HCT116 (cell line): Measurements from ENCODE around the gene BCAP31. TPM values are rescaled to one million over a fixed set of nuclear protein-coding genes. Genes with fewer than 3 reads are reported as not detected.
"Not testable (repeated sequence)": the region's sequence is repeated elsewhere in the genome, so short reads cannot be mapped to it uniquely, and the experiment has no call there.

ENCODE experiments used
- ATAC-seq: fragments of 200-7000 bp; cut with Tn5 transposase; 2 replicates; pipeline ENCODE4 v1.9.1; 2020; ENCODE audit warnings: mild to moderate bottlenecking, moderate library complexity
- BruUV-seq: library from RNA; stranded (reverse); fragments of 400-500 nt; replicated peaks from 2 replicates; lab custom pipeline; 2021; lab: Mats Ljungman, UMichigan
- CTCF ChIA-PET: fragments of 300-600 bp; sonication (Branson Sonifier 250); formaldehyde crosslinking; loops from one replicate; lab custom pipeline; 2021; ENCODE audit warnings: antibody characterized with exemption; lab: Charles Lee
- POLR2A ChIA-PET: fragments of 300-600, 350-600 bp; sonication (Branson Sonifier 250); formaldehyde crosslinking; loops from one replicate; lab custom pipeline; 2021; ENCODE audit warnings: antibody characterized with exemption; lab: Charles Lee
- RAD21 ChIA-PET, 2 experiments: fragments of 300-600 bp; sonication (Branson Sonifier 250); formaldehyde crosslinking; loops; one replicate each; lab custom pipeline; 2023; ENCODE audit warnings: low total read pairs in 2 of 2; ENCODE audit not compliant: uncharacterized antibody in 2 of 2, unreplicated experiment in 2 of 2, low non-redundant PET in 1 of 2; lab: Charles Lee
- DNase-seq: peaks from one replicate; pipeline ENCODE4 v3.0.0-alpha.2; 2010; ENCODE audit warnings: low read depth, low spot score
- H2AFZ ChIP-seq: fragments of 200-600 bp; shearing (Covaris generic), sonication (generic); 2 replicates; pipeline ENCODE4 v1.6.1; 2017; ENCODE audit warnings: low read depth, mixed run types, mixed read lengths, antibody characterized with exemption, low read length; ENCODE audit not compliant: poor library complexity, severe bottlenecking
- H3K27ac ChIP-seq: 2 replicates; pipeline ENCODE4 v1.5.1; 2012; ENCODE audit warnings: low read depth, low read length
- H3K27me3 ChIP-seq: fragments of 200-600 bp; sonication (generic); 2 replicates; pipeline ENCODE4 v1.6.1; 2016; ENCODE audit warnings: mixed run types, low read length, mixed read lengths; ENCODE audit not compliant: insufficient read depth
- H3K36me3 ChIP-seq, 2 experiments: fragments of 200-500 bp in 1 of 2; fragments of 200-600 bp in 1 of 2; sonication (Bioruptor generic) in 1 of 2; sonication (generic) in 1 of 2; 2 replicates each; pipeline versions ENCODE4 v1.5.1 to v1.6.1; 2014 to 2016; ENCODE audit warnings: low read length in 2 of 2, inconsistent platforms in 1 of 2, mixed read lengths in 1 of 2, mixed run types in 1 of 2; ENCODE audit not compliant: insufficient read depth in 2 of 2, control insufficient read depth in 1 of 2
- H3K4me1 ChIP-seq, 2 experiments: fragments of 200-600 bp in 1 of 2; sonication (generic) in 1 of 2; 2 replicates each; pipeline versions ENCODE4 v1.5.1 to v1.6.1; 2012 to 2017; ENCODE audit warnings: low read length in 2 of 2, inconsistent platforms in 1 of 2, mild to moderate bottlenecking in 1 of 2, mixed read lengths in 1 of 2, mixed run types in 1 of 2, moderate library complexity in 1 of 2; ENCODE audit not compliant: insufficient read depth in 2 of 2, control insufficient read depth in 1 of 2
- H3K4me2 ChIP-seq: fragments of 200-600 bp; sonication (generic); 2 replicates; pipeline ENCODE4 v1.6.1; 2017; ENCODE audit warnings: mixed run types, low read length, mixed read lengths
- H3K4me3 ChIP-seq, 2 experiments: fragments of 200-600 bp in 1 of 2; sonication (generic) in 1 of 2; replicated peaks in 1 of 2; 2 replicates each; pipeline ENCODE4 v1.5.1; 2011 to 2016; ENCODE audit warnings: low read length in 2 of 2, control low read depth in 1 of 2, low read depth in 1 of 2, mild to moderate bottlenecking in 1 of 2, mixed read lengths in 1 of 2, mixed run types in 1 of 2
- H3K79me2 ChIP-seq: fragments of 200-600 bp; sonication (generic); 2 replicates; pipeline ENCODE4 v1.6.1; 2017; ENCODE audit warnings: mild to moderate bottlenecking, mixed run types, low read length, moderate library complexity, mixed read lengths; ENCODE audit not compliant: insufficient read depth
- H3K9ac ChIP-seq: fragments of 200-600 bp; sonication (generic); 2 replicates; pipeline ENCODE4 v1.6.1; 2016; ENCODE audit warnings: low read length, mixed read lengths
- H3K9me2 ChIP-seq: fragments of 200-600 bp; sonication (generic), shearing (Covaris generic); 2 replicates; pipeline ENCODE4 v1.6.1; 2017; ENCODE audit warnings: mixed run types, mild to moderate bottlenecking, moderate library complexity; ENCODE audit not compliant: insufficient read depth
- H3K9me3 ChIP-seq, 2 experiments: fragments of 200-500 bp in 1 of 2; fragments of 200-600 bp in 1 of 2; sonication (Bioruptor generic) in 1 of 2; sonication (generic) in 1 of 2; 2 replicates each; pipeline ENCODE4 v1.6.1; 2014 to 2017; ENCODE audit warnings: low read length in 2 of 2, mixed read lengths in 2 of 2, inconsistent platforms in 1 of 2, low read depth in 1 of 2, mild to moderate bottlenecking in 1 of 2, mixed run types in 1 of 2, moderate library complexity in 1 of 2; ENCODE audit not compliant: control insufficient read depth in 1 of 2, insufficient read depth in 1 of 2
- H4K20me1 ChIP-seq: fragments of 200-600 bp; sonication (generic), shearing (Covaris generic); 2 replicates; pipeline ENCODE4 v1.6.1; 2017; ENCODE audit warnings: mixed run types, mild to moderate bottlenecking, moderate library complexity; ENCODE audit not compliant: insufficient read depth
- EZH2phosphoT487 ChIP-seq: fragments of 200-600 bp; IDR thresholded peaks from 2 replicates; pipeline ENCODE4 v1.6.1; 2018; ENCODE audit warnings: antibody characterized with exemption, borderline replicate concordance
- JUND ChIP-seq: IDR thresholded peaks from 2 replicates; pipeline ENCODE4 v1.6.1; 2012
- MAX ChIP-seq: IDR thresholded peaks from 2 replicates; pipeline ENCODE4 v1.6.1; 2012
- RAD21 ChIP-seq: IDR thresholded peaks from 2 replicates; pipeline ENCODE4 v1.6.1; 2012; ENCODE audit warnings: low read depth, mild to moderate bottlenecking
- SRF ChIP-seq: IDR thresholded peaks from 2 replicates; pipeline ENCODE4 v1.6.1; 2012; ENCODE audit warnings: low read depth
- YY1 ChIP-seq: IDR thresholded peaks from 2 replicates; pipeline ENCODE4 v1.6.1; 2011; ENCODE audit warnings: low read length, low read depth, moderate library complexity, mild to moderate bottlenecking; ENCODE audit not compliant: insufficient replicate concordance; ENCODE audit errors: extremely low read depth
- ZNF274 ChIP-seq: fragments of 200-500 bp; sonication (Bioruptor generic); IDR thresholded peaks from 2 replicates; pipeline ENCODE4 v1.6.1; 2014; ENCODE audit warnings: mild to moderate bottlenecking, low read depth, low read length, inconsistent platforms
- intact Hi-C: fragments of 100-400 bp; cut with micrococcal nuclease; formaldehyde crosslinking; loops from 2 replicates; pipeline ENCODE4 v1.10.0; 2022
- total RNA-seq: library from RNA; stranded (reverse); gene quantifications from one replicate; pipeline ENCODE4 v1.2.1, GENCODE V29; 2021; ENCODE audit not compliant: unreplicated experiment
- TF ChIP-seq, protein P1 (sequence below): IDR thresholded peaks from 2 replicates; pipeline ENCODE4 v1.6.1; 2012; ENCODE audit warnings: low read depth

Gene BCAP31
- total RNA-seq, 1 experiment from 2014 or later, result 185 TPM

GRCh38 chrX:153755136-153755535 is 30.9 kb upstream of the BCAP31 start (continued):
- TF ChIP-seq, protein P1, sequence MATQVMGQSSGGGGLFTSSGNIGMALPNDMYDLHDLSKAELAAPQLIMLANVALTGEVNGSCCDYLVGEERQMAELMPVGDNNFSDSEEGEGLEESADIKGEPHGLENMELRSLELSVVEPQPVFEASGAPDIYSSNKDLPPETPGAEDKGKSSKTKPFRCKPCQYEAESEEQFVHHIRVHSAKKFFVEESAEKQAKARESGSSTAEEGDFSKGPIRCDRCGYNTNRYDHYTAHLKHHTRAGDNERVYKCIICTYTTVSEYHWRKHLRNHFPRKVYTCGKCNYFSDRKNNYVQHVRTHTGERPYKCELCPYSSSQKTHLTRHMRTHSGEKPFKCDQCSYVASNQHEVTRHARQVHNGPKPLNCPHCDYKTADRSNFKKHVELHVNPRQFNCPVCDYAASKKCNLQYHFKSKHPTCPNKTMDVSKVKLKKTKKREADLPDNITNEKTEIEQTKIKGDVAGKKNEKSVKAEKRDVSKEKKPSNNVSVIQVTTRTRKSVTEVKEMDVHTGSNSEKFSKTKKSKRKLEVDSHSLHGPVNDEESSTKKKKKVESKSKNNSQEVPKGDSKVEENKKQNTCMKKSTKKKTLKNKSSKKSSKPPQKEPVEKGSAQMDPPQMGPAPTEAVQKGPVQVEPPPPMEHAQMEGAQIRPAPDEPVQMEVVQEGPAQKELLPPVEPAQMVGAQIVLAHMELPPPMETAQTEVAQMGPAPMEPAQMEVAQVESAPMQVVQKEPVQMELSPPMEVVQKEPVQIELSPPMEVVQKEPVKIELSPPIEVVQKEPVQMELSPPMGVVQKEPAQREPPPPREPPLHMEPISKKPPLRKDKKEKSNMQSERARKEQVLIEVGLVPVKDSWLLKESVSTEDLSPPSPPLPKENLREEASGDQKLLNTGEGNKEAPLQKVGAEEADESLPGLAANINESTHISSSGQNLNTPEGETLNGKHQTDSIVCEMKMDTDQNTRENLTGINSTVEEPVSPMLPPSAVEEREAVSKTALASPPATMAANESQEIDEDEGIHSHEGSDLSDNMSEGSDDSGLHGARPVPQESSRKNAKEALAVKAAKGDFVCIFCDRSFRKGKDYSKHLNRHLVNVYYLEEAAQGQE, result no peak
- no peak for TF ChIP-seq SRF
- no peak for TF ChIP-seq RAD21
- TF ChIP-seq EZH2phosphoT487, result no peak
- no peak for TF ChIP-seq ZNF274

DNA sequence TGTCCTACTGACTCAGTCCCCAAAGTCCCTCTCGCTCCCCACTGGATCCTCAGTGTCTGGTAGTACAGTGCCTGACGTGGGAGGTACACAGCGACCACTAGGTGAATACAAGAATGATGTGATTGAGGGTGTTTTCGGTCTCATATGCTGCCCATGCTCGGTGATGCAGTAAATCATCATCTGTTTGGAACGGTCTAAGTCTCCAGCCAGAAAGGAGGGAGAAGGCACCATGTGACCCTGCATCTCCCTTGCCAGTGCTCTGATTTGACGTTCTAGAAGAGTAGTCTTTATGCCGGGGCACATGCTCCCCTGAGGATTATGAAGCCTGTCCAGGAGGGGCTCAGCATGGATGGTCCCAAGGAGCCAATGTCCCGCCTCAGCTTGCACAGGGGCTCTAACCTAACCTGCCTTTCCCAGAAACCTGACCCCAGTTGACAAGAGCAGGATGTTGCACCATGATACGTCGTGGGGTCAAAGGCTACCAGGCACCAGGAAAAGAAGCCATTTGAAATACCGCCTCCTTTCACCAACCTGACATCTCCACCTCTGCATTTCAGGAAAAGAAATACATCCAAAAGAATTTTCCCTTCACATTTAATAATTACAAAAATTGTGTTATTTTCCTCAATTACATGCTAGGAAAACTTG is 26.1 kb upstream of the BCAP31 start:
- no peaks in the 10 kb centered on the region for H3K9me2 ChIP-seq
- CTCF ChIA-PET, result no interaction called here
- RAD21 ChIA-PET, result no interaction called here
- no peaks in the 10 kb centered on the region for H3K79me2 ChIP-seq
- H3K9ac ChIP-seq, result no peak overlapping the region
- no peak for DNase-seq
- intact Hi-C loops, result no loop called here
- ATAC-seq, result no peak
- H3K9me3 ChIP-seq, result no peaks in the 10 kb centered on the region
- H3K4me1 ChIP-seq, result no peaks in the 10 kb centered on the region
- H3K4me3 ChIP-seq, result no peak overlapping the region
- no peak overlapping the region for H3K27ac ChIP-seq
- POLR2A ChIA-PET, result no interaction called here
- no peaks in the 10 kb centered on the region for H3K27me3 ChIP-seq
- no peaks in the 10 kb centered on the region for H4K20me1 ChIP-seq
- TF ChIP-seq MAX (no peak), JUND (no peak), YY1 (no peak)
- H2AFZ ChIP-seq, result no peak overlapping the region
- no peak overlapping the region for H3K4me2 ChIP-seq
- no TSS peak for BruUV-seq
- no peaks in the 10 kb centered on the region for H3K36me3 ChIP-seq

- H3K9me3 ChIP-seq, H3K9me2 ChIP-seq, H2AFZ ChIP-seq, H3K4me2 ChIP-seq, H3K4me1 ChIP-seq, H3K4me3 ChIP-seq, DNase-seq, H3K79me2 ChIP-seq, H4K20me1 ChIP-seq, RAD21 ChIA-PET, CTCF ChIA-PET, POLR2A ChIA-PET, H3K9ac ChIP-seq, intact Hi-C loops, BruUV-seq, ATAC-seq, H3K27ac ChIP-seq, H3K36me3 ChIP-seq, H3K27me3 ChIP-seq: not testable (repeated sequence)
Observed at GRCh38 chrX:153749017-153749416, 24.8 kb upstream of the BCAP31 start.

GRCh38 chrX:153746991-153747390 is 22.8 kb upstream of the BCAP31 start:
- intact Hi-C loops, H3K27ac ChIP-seq, CTCF ChIA-PET, H3K9me2 ChIP-seq, ATAC-seq, BruUV-seq, H3K79me2 ChIP-seq, RAD21 ChIA-PET, H2AFZ ChIP-seq, H3K36me3 ChIP-seq, H3K4me3 ChIP-seq, H3K9ac ChIP-seq, H3K27me3 ChIP-seq, H4K20me1 ChIP-seq, H3K4me2 ChIP-seq, POLR2A ChIA-PET, H3K4me1 ChIP-seq, H3K9me3 ChIP-seq, DNase-seq: not testable (repeated sequence)
